ENCODE results near the gene SLC9C1.
"Not testable (repeated sequence)": the region's sequence is repeated elsewhere in the genome, so short reads cannot be mapped to it uniquely, and the experiment has no call there.

The SLC9C1 gene

GRCh38 chr3:112185423-112186035 lies 108.5 kb downstream of the SLC9C1 start:
- DNase-seq: not testable (repeated sequence)

GRCh38 chr3:112175646-112176045 lies 118.4 kb downstream of the SLC9C1 start:
- DNase-seq: no peak

GRCh38 chr3:112175037-112175436 lies 119.0 kb downstream of the SLC9C1 start:
- DNase-seq: no peak

GRCh38 chr3:112171144-112171543 lies 122.9 kb downstream of the SLC9C1 start:
- no peak for DNase-seq

- no peak for DNase-seq
Observed at GRCh38 chr3:112170046-112170445, 124.0 kb downstream of the SLC9C1 start.

- DNase-seq: no peak
Observed at GRCh38 chr3:112167758-112168157, 126.3 kb downstream of the SLC9C1 start.

- no peak for DNase-seq
Observed at GRCh38 chr3:112149136-112149535, 144.9 kb downstream of the SLC9C1 start.

GRCh38 chr3:112143689-112144088 lies 150.3 kb downstream of the SLC9C1 start:
- DNase-seq: no peak

- DNase-seq: no peak
Observed at GRCh38 chr3:112143251-112143650, 150.8 kb downstream of the SLC9C1 start.

- no peak for DNase-seq
Observed at GRCh38 chr3:112141293-112141692, 152.7 kb downstream of the SLC9C1 start.

GRCh38 chr3:112140584-112140983 lies 153.4 kb downstream of the SLC9C1 start:
- no peak for DNase-seq

GRCh38 chr3:112138219-112138969 lies 155.6 kb downstream of the SLC9C1 start:
- DNase-seq: no peak

GRCh38 chr3:112137781-112138180 lies 156.2 kb downstream of the SLC9C1 start:
- DNase-seq: no peak

GRCh38 chr3:112136959-112137693 lies 156.9 kb downstream of the SLC9C1 start:
- DNase-seq: peak; percentile 63

- DNase-seq: no peak
Observed at GRCh38 chr3:112136046-112136445, 158.0 kb downstream of the SLC9C1 start.

GRCh38 chr3:112134335-112135124 lies 159.5 kb downstream of the SLC9C1 start:
- peak; percentile 39 for DNase-seq

GRCh38 chr3:112133626-112134334 lies 160.2 kb downstream of the SLC9C1 start:
- no peak for DNase-seq

GRCh38 chr3:112132975-112133448 lies 161.0 kb downstream of the SLC9C1 start, which contains the start of gene GCSAM:
TSS of gene GCSAM (minus strand) at chr3:112133248. CDS start at chr3:112133120, 128 bp downstream.
- DNase-seq: peak; percentile 73

- DNase-seq: peak; percentile 17
Observed at GRCh38 chr3:112132554-112132953, 161.5 kb downstream of the SLC9C1 start.

GRCh38 chr3:112132088-112132487 lies 161.9 kb downstream of the SLC9C1 start:
- no peak for DNase-seq

GRCh38 chr3:112131111-112131510 lies 162.9 kb downstream of the SLC9C1 start:
- no peak for DNase-seq

- DNase-seq: no peak
Observed at GRCh38 chr3:112130638-112130993, 163.4 kb downstream of the SLC9C1 start.
